Tibial artery (tissue), 4 donors: ENCODE measurements around the gene TMPRSS7.

Experiments
- DNase-seq, 2 donors: peaks; one replicate each; pipeline ENCODE4 v3.0.0-alpha.2; 2019
- H3K27ac ChIP-seq, 2 donors: fragments of 200-600 bp; sonication (generic) in 1 of 2; 1 replicate in 1 of 2; 2 replicates in 1 of 2; pipeline ENCODE4 v1.5.1; 2018 to 2019; ENCODE audit warnings: mild to moderate bottlenecking in 1 of 2
- H3K27me3 ChIP-seq, 2 donors: fragments of 200-600 bp; sonication (generic) in 1 of 2; one replicate each; pipeline versions ENCODE4 v1.5.1 to v1.6.0; 2016 to 2019
- H3K36me3 ChIP-seq, 3 donors: fragments of 200-600 bp; sonication (generic) in 2 of 3; one replicate each; pipeline ENCODE4 v1.5.1; 2016 to 2019; ENCODE audit warnings: mild to moderate bottlenecking in 2 of 3
- H3K4me1 ChIP-seq, 4 donors: fragments of 200-600 bp; sonication (generic) in 2 of 4; 1 replicate in 3 of 4; 2 replicates in 1 of 4; pipeline ENCODE4 v1.5.1; 2016 to 2019
- H3K4me3 ChIP-seq, 2 donors: fragments of 200-600 bp; sonication (generic) in 1 of 2; 1 replicate in 1 of 2; 2 replicates in 1 of 2; pipeline ENCODE4 v1.5.1; 2018 to 2019; ENCODE audit warnings: mild to moderate bottlenecking in 2 of 2
- H3K9me3 ChIP-seq, 3 donors: fragments of 200-600 bp; sonication (generic) in 1 of 3; one replicate each; pipeline ENCODE4 v1.5.1; 2016 to 2019
- intact Hi-C: fragments of 100-400 bp; cut with DNase I; formaldehyde crosslinking; loops from one replicate; pipeline ENCODE4 v1.15.0; 2023; ENCODE audit warnings: low total_unique reads
- TF ChIP-seq, protein P1 (sequence below), 2 experiments: fragments of 200-600 bp in 1 of 2; fragments of 450-650 bp in 1 of 2; IDR thresholded peaks; one replicate each; pipeline ENCODE4 v1.5.1; 2017 to 2019; ENCODE audit warnings: antibody characterized with exemption in 2 of 2, mild to moderate bottlenecking in 1 of 2, moderate library complexity in 1 of 2

Gene TMPRSS7, protein sequence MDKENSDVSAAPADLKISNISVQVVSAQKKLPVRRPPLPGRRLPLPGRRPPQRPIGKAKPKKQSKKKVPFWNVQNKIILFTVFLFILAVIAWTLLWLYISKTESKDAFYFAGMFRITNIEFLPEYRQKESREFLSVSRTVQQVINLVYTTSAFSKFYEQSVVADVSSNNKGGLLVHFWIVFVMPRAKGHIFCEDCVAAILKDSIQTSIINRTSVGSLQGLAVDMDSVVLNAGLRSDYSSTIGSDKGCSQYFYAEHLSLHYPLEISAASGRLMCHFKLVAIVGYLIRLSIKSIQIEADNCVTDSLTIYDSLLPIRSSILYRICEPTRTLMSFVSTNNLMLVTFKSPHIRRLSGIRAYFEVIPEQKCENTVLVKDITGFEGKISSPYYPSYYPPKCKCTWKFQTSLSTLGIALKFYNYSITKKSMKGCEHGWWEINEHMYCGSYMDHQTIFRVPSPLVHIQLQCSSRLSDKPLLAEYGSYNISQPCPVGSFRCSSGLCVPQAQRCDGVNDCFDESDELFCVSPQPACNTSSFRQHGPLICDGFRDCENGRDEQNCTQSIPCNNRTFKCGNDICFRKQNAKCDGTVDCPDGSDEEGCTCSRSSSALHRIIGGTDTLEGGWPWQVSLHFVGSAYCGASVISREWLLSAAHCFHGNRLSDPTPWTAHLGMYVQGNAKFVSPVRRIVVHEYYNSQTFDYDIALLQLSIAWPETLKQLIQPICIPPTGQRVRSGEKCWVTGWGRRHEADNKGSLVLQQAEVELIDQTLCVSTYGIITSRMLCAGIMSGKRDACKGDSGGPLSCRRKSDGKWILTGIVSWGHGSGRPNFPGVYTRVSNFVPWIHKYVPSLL

DNA sequence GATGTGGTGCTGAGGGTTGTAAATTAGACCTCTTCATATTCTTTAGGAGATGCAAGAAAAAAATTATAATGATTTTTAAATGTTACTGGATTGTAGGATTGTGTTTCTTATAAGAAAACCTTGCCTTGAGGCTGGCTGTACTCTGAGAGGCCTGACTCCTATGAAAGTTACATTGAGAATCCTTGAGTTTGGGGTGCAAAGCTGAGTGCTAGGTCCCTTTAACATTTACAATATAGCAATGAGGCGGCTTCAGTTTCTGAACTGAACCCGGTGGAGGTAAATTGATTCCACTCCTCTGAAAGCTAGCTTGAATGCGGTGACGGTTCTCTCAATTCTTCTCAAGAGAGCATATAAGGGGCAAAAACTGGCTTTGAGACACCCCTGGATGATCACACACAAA, at the start of gene TMPRSS7:
Gene TMPRSS7 (plus strand): TSS at position 301 of the 400 bp plus-strand sequence. CDS start 110 bp downstream, outside the sequence.
- Histone ChIP-seq H3K4me3 (no peak within 1 kb of the TSS), H3K9me3 (no peaks in the 10 kb centered on the region), H3K27me3 (no peaks in the 10 kb centered on the region), H3K36me3 (no peaks in the 10 kb centered on the region), H3K27ac (no peak within 1 kb of the TSS), H3K4me1 (no peaks in the 10 kb centered on the region)
- DNase-seq, result no peak
- TF ChIP-seq, protein P1, sequence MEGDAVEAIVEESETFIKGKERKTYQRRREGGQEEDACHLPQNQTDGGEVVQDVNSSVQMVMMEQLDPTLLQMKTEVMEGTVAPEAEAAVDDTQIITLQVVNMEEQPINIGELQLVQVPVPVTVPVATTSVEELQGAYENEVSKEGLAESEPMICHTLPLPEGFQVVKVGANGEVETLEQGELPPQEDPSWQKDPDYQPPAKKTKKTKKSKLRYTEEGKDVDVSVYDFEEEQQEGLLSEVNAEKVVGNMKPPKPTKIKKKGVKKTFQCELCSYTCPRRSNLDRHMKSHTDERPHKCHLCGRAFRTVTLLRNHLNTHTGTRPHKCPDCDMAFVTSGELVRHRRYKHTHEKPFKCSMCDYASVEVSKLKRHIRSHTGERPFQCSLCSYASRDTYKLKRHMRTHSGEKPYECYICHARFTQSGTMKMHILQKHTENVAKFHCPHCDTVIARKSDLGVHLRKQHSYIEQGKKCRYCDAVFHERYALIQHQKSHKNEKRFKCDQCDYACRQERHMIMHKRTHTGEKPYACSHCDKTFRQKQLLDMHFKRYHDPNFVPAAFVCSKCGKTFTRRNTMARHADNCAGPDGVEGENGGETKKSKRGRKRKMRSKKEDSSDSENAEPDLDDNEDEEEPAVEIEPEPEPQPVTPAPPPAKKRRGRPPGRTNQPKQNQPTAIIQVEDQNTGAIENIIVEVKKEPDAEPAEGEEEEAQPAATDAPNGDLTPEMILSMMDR (IDR thresholded peaks at IDR 0.05), result no peak
- intact Hi-C loops, result no loop called here

DNA sequence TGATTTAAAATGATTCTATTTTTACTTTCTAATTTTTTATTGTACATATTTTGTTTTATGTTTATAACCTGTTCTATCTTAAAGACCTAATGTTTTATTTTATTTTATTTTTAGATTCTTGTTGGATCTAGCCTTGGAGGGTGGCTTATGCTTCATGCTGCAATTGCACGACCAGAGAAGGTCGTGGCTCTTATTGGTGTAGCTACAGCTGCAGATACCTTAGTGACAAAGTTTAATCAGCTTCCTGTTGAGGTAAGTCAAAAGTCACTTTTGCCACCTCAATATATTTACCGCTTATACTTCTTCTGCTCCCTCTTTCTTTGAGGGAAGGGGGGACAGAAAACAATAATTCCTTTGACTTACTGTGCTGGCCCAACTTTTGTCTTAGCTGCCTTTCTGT, 47.7 kb upstream of the TMPRSS7 start:
- Histone ChIP-seq H3K4me1 (peaks cover 0 to 5% (median 2%) of the 10 kb centered on the region in 4 donors), H3K27me3 (no peaks in the 10 kb centered on the region), H3K36me3 (peaks cover 11 to 28% (median 24%) of the 10 kb centered on the region in 3 donors), H3K4me3 (no peak overlapping the region), H3K27ac (no peak overlapping the region), H3K9me3 (no peaks in the 10 kb centered on the region)
- TF ChIP-seq, protein P1 (IDR thresholded peaks at IDR 0.05), result no peak
- DNase-seq, result no peak
- intact Hi-C loops, result no loop called here

DNA sequence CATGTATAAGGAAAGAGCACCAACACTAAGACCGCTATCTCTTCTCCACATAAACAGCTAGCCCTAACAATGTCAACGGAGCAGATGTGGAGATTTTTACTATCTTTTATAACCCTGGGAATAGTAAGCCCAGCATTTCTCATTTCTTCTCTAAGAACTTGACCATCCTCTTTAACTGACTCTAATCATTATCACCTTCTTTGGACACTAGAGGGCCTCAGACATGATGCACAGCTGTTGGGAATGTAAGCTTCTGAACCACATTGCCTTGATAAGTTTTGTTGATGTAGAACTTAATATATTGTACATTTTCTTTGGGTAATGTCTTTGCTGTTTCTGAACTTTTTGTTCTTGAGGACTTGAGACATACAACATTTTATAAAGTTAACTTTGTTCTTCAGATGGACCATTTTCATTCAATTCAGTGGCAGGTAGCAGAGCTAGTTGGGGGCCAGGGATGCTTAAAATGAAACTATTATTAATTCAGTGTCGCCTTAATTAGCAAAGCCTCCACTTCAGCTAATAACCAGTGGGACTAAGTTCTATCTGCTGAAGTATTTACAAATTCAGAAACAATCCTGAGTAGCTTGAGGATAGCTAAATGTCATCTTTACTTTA, 45.4 kb upstream of the TMPRSS7 start:
- TF ChIP-seq, protein P1 (IDR thresholded peaks at IDR 0.05), result peak; percentile 52 to 57
- no peaks in the 10 kb centered on the region for H3K9me3 ChIP-seq
- no peaks in the 10 kb centered on the region for H3K4me1 ChIP-seq
- intact Hi-C loops, result no loop called here
- DNase-seq, result no peak
- H3K27ac ChIP-seq, result no peak overlapping the region
- H3K27me3 ChIP-seq, result no peaks in the 10 kb centered on the region
- no peak overlapping the region for H3K4me3 ChIP-seq
- peaks cover 13 to 40% (median 37%) of the 10 kb centered on the region in 3 donors for H3K36me3 ChIP-seq

GRCh38 chr3:111993038-111993437, 41.5 kb upstream of the TMPRSS7 start:
- Histone ChIP-seq H3K4me3 (no peak overlapping the region), H3K27me3 (no peaks in the 10 kb centered on the region), H3K9me3 (no peaks in the 10 kb centered on the region), H3K36me3 (peaks cover 10 to 28% (median 25%) of the 10 kb centered on the region in 3 donors), H3K4me1 (no peaks in the 10 kb centered on the region), H3K27ac (no peak overlapping the region)
- TF ChIP-seq, protein P1 (IDR thresholded peaks at IDR 0.05), result no peak
- no peak for DNase-seq
- intact Hi-C loops, result no loop called here

- Histone ChIP-seq H3K27me3 (peaks cover 0 to 13% of the 10 kb centered on the region in 2 donors), H3K27ac (no peak within 1 kb of the TSS), H3K9me3 (no peaks in the 10 kb centered on the region), H3K4me1 (peaks cover 0 to 14% (median 10%) of the 10 kb centered on the region in 4 donors), H3K36me3 (no peaks in the 10 kb centered on the region), H3K4me3 (peak within 1 kb of the TSS; percentile 29 to 42)
- TF ChIP-seq, protein P1 (IDR thresholded peaks at IDR 0.05), result no peak
- DNase-seq, result no peak
- intact Hi-C loops, result no loop called here
These were observed 35.7 kb upstream of the TMPRSS7 start, which contains the start of gene TAGLN3 for GRCh38 chr3:111998636-111999483. Gene TAGLN3, plus strand, starts transcription at chr3:111998922. Its CDS starts 501 bp downstream, at chr3:111999423.
